GM23248 (cell line): ENCODE results near the gene CLPSL2. TPM values are rescaled to one million over a fixed set of nuclear protein-coding genes. Genes with fewer than 3 reads are reported as not detected.
A peak's percentile ranks its signal among the peaks of the same experiment; 100 is the strongest.

Experiments used
- DNase-seq: peaks from one replicate; pipeline ENCODE4 v3.0.0-alpha.2; 2015
- H2AFZ ChIP-seq: fragments of 200-600 bp; sonication (generic); 2 replicates; pipeline ENCODE4 v1.6.1; 2016; ENCODE audit warnings: antibody characterized with exemption
- H3F3A ChIP-seq: fragments of 200-600 bp; sonication (generic); 2 replicates; pipeline ENCODE4 v1.6.1; 2016; ENCODE audit warnings: mild to moderate bottlenecking, antibody characterized with exemption, mixed run types; ENCODE audit not compliant: insufficient read depth
- H3K27ac ChIP-seq: fragments of 200-600 bp; sonication (generic); 2 replicates; pipeline ENCODE4 v1.5.1; 2016; ENCODE audit warnings: mild to moderate bottlenecking
- H3K27me3 ChIP-seq: fragments of 200-600 bp; sonication (generic); replicated peaks from 2 replicates; pipeline ENCODE4 v1.6.1; 2016; ENCODE audit warnings: mild to moderate bottlenecking; ENCODE audit not compliant: insufficient read depth
- H3K36me3 ChIP-seq: fragments of 200-600 bp; sonication (generic); 2 replicates; pipeline ENCODE4 v1.6.1; 2016; ENCODE audit warnings: low read depth, mild to moderate bottlenecking
- H3K4me1 ChIP-seq: fragments of 200-600 bp; sonication (generic); 2 replicates; pipeline ENCODE4 v1.6.1; 2016; ENCODE audit warnings: mild to moderate bottlenecking; ENCODE audit not compliant: insufficient read depth
- H3K4me2 ChIP-seq: fragments of 200-600 bp; sonication (generic); one replicate; pipeline ENCODE4 v1.6.1; 2016; ENCODE audit warnings: mild to moderate bottlenecking; ENCODE audit not compliant: unreplicated experiment
- H3K4me3 ChIP-seq: fragments of 200-600 bp; sonication (generic); 2 replicates; pipeline ENCODE4 v1.5.1; 2016; ENCODE audit warnings: mild to moderate bottlenecking
- H3K79me2 ChIP-seq: fragments of 200-600 bp; sonication (generic); 2 replicates; pipeline ENCODE4 v1.6.1; 2016; ENCODE audit warnings: mild to moderate bottlenecking; ENCODE audit not compliant: insufficient read depth
- H3K9ac ChIP-seq: fragments of 200-600 bp; sonication (generic); 2 replicates; pipeline ENCODE4 v1.6.1; 2016; ENCODE audit warnings: mild to moderate bottlenecking
- H3K9me2 ChIP-seq: fragments of 200-600 bp; sonication (generic); 2 replicates; pipeline ENCODE4 v1.6.1; 2016; ENCODE audit warnings: mixed run types, mild to moderate bottlenecking, moderate library complexity; ENCODE audit not compliant: insufficient read depth
- H3K9me3 ChIP-seq: fragments of 200-600 bp; sonication (generic); one replicate; pipeline ENCODE4 v1.6.1; 2017; ENCODE audit warnings: low read depth
- H4K20me1 ChIP-seq: fragments of 200-600 bp; sonication (generic); 2 replicates; pipeline ENCODE4 v1.6.0; 2016; ENCODE audit not compliant: insufficient read depth
- EZH2 ChIP-seq: fragments of 200-600 bp; sonication (generic); IDR thresholded peaks from 2 replicates; pipeline ENCODE4 v1.6.1; 2018; ENCODE audit warnings: antibody characterized with exemption, mild to moderate bottlenecking; ENCODE audit not compliant: insufficient read depth, poor library complexity, severe bottlenecking
- EZH2phosphoT487 ChIP-seq: fragments of 200-600 bp; sonication (generic); IDR thresholded peaks from 2 replicates; pipeline ENCODE4 v1.6.1; 2018; ENCODE audit warnings: antibody characterized with exemption, moderate library complexity, mild to moderate bottlenecking, low read depth; ENCODE audit not compliant: insufficient read depth
- WGBS, 2 experiments: methylation state at CpG; one replicate each; pipeline ENCODE4 v1.1.6; 2015 to 2017; ENCODE audit warnings: low lambda C conversion rate in 2 of 2, low coverage in 1 of 2; ENCODE audit errors: missing lambda C conversion rate in 2 of 2; 5-methylcytosine and 5-hydroxymethylcytosine counted together
- in situ Hi-C: fragments of 300-500 bp; cut with MboI; formaldehyde crosslinking; loops from 2 replicates; pipeline ENCODE4 v1.15.0; 2020
- polyA plus RNA-seq: library from polyadenylated mRNA; unstranded; fragments of >200 nt; fragmentation: Nextera tagmentation; extraction: Ambion mirVana; gene quantifications from 2 replicates; pipeline ENCODE4 v1.2.1, GENCODE V29; 2016
- total RNA-seq: library from RNA; depleted of rRNA; stranded (reverse); fragments of >200 nt; shearing (Covaris generic); gene quantifications from 2 replicates; pipeline ENCODE4 v1.2.3, GENCODE V29; 2014

CLPSL2 gene
- total and polyA plus RNA-seq, 2 experiments from 2014 or later, result not detected

DNA sequence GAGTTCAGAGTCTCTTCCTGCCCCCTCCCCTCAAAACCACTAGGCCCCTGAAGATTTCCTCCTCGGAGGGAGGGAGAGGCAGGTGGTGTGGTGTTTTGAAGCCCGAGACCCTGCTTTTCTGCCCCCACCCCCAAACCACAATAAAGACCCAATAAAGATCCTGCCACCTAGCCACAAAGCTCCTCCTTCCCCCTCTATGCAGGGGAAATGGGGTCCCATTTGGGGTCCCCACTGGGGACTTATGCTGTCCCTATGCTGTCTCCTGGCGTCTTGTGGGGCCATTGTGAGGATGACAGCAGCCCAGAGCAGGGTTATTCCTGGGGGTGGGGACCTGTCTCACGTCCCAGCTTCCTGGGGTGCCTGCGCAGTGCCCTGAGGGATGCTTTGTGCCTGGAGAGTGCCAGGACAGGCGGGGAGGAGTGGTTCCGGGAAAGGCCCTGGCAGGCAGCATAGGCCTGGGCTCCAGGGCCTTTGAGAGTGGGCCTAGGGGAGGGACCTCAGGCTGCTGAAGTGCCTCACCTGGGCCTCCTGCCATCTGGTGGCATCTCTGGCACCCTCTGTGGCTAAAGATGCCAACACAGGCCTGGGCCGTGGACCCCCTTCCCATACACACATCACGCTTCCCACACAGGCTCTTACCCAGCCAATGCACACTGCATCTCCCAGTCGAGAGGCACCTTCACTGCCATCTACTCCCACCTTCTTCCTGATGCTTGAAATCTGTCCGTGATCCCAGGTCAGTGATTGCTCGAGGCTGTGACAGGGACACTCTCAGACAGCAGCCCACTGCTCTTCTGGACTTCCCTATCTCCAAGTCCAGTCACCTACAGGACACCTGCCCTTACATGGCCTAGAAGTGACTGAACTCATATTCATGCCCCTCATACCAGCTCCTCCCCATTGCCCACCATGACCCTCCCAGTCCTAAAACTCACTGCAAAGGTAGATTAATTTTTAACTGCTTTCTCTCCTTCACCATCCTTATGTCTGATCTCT is 47.4 kb upstream of the CLPSL2 start:
- Histone ChIP-seq H3K4me1 (peaks cover 29% of the 10 kb centered on the region), H3K27ac (no peak overlapping the region), H3K36me3 (no peaks in the 10 kb centered on the region), H3K79me2 (no peaks in the 10 kb centered on the region), H4K20me1 (no peaks in the 10 kb centered on the region), H3K27me3 (no peaks in the 10 kb centered on the region), H3F3A (0 out of 2 replicates have a peak, but pooled peaks cover 11% of the 10 kb centered on the region), H3K9me3 (no peaks in the 10 kb centered on the region), H2AFZ (peak overlapping the region; percentile 82; the same call in 1 of the 2 replicates), H3K4me3 (no peak overlapping the region), H3K9ac (peak overlapping the region; percentile 79), H3K9me2 (no peaks in the 10 kb centered on the region), H3K4me2 (no peak overlapping the region)
- in situ Hi-C loops, result loop anchor here (25.0 kb wide), 1 partner anchor 417 kb away; no protein-coding TSS in a partner anchor
- 80% methylated on average over 12 of the region's 12 CpGs for WGBS, 2 experiments
- no peak for DNase-seq
- TF ChIP-seq EZH2phosphoT487 (no peak), EZH2 (no peak)

DNA sequence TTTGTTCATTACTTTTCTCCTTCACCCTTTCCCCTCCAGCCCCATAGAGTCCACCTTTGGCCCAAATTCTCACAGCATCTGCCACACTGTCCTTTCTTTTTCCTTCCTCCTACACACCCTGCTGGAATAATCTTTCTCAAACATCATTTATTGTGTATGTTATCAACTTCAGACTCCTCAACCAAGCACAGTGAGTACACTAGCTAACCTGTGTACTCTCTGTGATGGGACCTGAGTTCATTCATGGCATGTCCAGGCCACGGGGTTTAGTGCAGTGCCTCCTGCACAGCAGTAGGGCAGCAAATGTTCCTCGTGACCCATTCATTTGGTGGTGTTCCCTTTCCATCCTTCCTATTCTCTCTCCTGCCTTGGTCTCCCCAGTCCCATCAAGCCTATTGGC is 46.7 kb upstream of the CLPSL2 start:
- Histone ChIP-seq H3K27ac (no peak overlapping the region), H3K9ac (no peak overlapping the region), H3K79me2 (no peaks in the 10 kb centered on the region), H3K4me2 (no peak overlapping the region), H3K4me1 (peaks cover 29% of the 10 kb centered on the region), H3K36me3 (no peaks in the 10 kb centered on the region), H3K9me3 (no peaks in the 10 kb centered on the region), H3K9me2 (no peaks in the 10 kb centered on the region), H2AFZ (no peak overlapping the region), H4K20me1 (no peaks in the 10 kb centered on the region), H3K4me3 (no peak overlapping the region), H3F3A (0 out of 2 replicates have a peak, but pooled peaks cover 11% of the 10 kb centered on the region), H3K27me3 (no peaks in the 10 kb centered on the region)
- in situ Hi-C loops, result loop anchor here (25.0 kb wide), 1 partner anchor 417 kb away; no protein-coding TSS in a partner anchor
- no peak for DNase-seq
- no peak for TF ChIP-seq EZH2
- TF ChIP-seq EZH2phosphoT487, result no peak
- 55 to 72% methylated on average over 2 of the region's 2 CpGs for WGBS, 2 experiments

DNA sequence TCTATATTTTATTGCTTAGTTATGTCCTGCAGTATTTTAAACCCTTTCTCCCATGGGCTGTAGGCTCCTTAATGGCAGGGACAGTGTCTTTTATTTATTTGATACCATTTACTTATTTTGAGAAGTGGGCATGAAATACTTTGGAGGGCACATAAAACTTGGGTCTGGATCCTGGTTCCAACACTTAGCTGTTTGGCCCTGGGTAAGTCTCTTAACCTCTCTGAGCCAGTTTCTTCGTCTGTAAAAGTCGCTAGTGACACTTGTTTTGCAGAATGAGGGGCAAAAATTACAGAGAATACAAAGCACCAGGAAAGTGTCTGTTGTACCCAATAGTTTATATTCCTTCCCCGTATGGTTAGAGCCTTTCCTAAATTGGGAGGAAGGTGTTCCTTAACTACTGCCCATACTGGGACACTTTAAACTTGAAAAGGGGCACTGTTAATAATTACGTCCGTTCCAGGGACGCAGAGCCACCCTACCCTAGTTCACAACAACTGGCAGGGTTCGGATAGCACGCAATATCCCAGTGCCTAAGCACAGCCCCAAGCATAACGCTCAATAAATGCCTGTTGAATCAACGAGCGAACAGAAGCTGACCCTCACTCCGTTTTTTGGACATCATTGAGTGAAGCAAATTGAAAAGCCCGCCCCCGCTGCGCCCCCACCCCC is 45.5 kb upstream of the CLPSL2 start:
- Histone ChIP-seq H3K9ac (no peak overlapping the region), H3K27ac (no peak overlapping the region), H3K27me3 (no peaks in the 10 kb centered on the region), H3K9me3 (no peaks in the 10 kb centered on the region), H3K36me3 (no peaks in the 10 kb centered on the region), H3K9me2 (no peaks in the 10 kb centered on the region), H3K4me1 (peaks cover 27% of the 10 kb centered on the region), H3K4me3 (peak overlapping the region; percentile 36; the same call in 1 of the 2 replicates), H3K4me2 (no peak overlapping the region), H3K79me2 (no peaks in the 10 kb centered on the region), H4K20me1 (no peaks in the 10 kb centered on the region), H3F3A (0 out of 2 replicates have a peak, but pooled peaks cover 11% of the 10 kb centered on the region), H2AFZ (peak overlapping the region; percentile 50; the same call in 1 of the 2 replicates)
- in situ Hi-C loops, result loop anchor here (25.0 kb wide), 1 partner anchor 419 kb away; no protein-coding TSS in a partner anchor
- TF ChIP-seq EZH2 (no peak), EZH2phosphoT487 (no peak)
- DNase-seq, result no peak
- WGBS, 2 experiments, result 15 to 21% methylated on average over 12 to 15 of the region's 15 CpGs

DNA sequence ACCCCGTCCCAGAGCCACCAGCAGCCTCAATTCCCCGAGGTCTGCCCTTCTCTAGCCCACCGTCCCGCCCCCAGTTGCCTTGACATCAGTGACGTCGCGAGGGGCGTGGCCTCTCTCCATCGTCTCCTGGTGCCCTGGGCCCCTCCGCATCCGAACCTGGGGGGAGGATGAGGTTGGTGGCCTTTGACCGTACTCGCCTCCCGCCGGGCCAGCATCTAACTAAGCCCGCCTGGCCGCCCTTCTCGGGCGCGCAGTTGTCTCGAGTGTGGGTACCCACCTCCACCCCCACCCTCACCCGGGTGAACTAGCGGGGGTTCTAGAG is 45.0 kb upstream of the CLPSL2 start:
- peak; percentile 89 for DNase-seq
- in situ Hi-C loops, result loop anchor here (25.0 kb wide), 1 partner anchor 419 kb away; no protein-coding TSS in a partner anchor

More for the DNA sequence above, 45.0 kb upstream of the CLPSL2 start:
- H3K36me3 ChIP-seq, result no peaks in the 10 kb centered on the region
- H3K27me3 ChIP-seq, result no peaks in the 10 kb centered on the region
- H3K4me3 ChIP-seq, result peak overlapping the region; percentile 75
- H2AFZ ChIP-seq, result peak overlapping the region; percentile 83
- H3K27ac ChIP-seq, result peak overlapping the region; percentile 67
- no peaks in the 10 kb centered on the region for H4K20me1 ChIP-seq
- H3K9me3 ChIP-seq, result no peaks in the 10 kb centered on the region
- no peaks in the 10 kb centered on the region for H3K9me2 ChIP-seq
- TF ChIP-seq EZH2, result no peak
- TF ChIP-seq EZH2phosphoT487, result no peak
- H3F3A ChIP-seq, result 0 out of 2 replicates have a peak, but pooled peaks cover 11% of the 10 kb centered on the region
- H3K9ac ChIP-seq, result peak overlapping the region; percentile 84
- H3K4me1 ChIP-seq, result peaks cover 22% of the 10 kb centered on the region
- H3K79me2 ChIP-seq, result no peaks in the 10 kb centered on the region
- peak overlapping the region; percentile 91 for H3K4me2 ChIP-seq
- 1 to 2% methylated on average over 21 to 23 of the region's 23 CpGs for WGBS, 2 experiments
